ENCODE data around the gene VAT1L.
A peak's percentile ranks its signal among the peaks of the same experiment; 100 is the strongest.

Gene VAT1L

DNA sequence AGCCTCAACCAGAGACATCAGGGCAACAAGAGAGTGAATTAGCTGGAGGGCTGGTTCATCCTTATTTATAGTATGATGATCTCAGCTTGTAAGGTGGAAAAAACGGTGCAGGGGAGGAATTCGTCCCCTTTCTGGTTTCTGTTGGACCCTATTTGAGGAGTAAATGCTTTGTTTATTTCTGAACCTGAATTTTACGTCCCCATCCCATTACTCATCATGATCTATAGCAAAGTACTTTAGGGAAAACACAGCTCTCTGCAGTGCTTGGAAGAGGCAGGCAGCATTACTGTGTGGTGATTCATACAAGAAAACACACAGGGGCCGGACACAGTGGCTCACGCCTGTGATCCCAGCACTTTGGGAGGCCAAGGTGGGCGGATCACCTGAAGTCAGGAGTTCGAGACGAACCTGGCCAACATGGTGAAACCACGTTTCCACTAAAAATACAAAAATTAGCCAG, 8.0 kb upstream of the VAT1L start:
- DNase-seq (ENCODE audit: low read depth) = peak; percentile 74
- no peak overlapping the region for H3K4me3 ChIP-seq (replicated peaks; ENCODE audit: low read depth, low read length)
- TF ChIP-seq, protein P1, sequence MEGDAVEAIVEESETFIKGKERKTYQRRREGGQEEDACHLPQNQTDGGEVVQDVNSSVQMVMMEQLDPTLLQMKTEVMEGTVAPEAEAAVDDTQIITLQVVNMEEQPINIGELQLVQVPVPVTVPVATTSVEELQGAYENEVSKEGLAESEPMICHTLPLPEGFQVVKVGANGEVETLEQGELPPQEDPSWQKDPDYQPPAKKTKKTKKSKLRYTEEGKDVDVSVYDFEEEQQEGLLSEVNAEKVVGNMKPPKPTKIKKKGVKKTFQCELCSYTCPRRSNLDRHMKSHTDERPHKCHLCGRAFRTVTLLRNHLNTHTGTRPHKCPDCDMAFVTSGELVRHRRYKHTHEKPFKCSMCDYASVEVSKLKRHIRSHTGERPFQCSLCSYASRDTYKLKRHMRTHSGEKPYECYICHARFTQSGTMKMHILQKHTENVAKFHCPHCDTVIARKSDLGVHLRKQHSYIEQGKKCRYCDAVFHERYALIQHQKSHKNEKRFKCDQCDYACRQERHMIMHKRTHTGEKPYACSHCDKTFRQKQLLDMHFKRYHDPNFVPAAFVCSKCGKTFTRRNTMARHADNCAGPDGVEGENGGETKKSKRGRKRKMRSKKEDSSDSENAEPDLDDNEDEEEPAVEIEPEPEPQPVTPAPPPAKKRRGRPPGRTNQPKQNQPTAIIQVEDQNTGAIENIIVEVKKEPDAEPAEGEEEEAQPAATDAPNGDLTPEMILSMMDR (IDR thresholded peaks at IDR 0.05; ENCODE audit: low read length, missing control alignments) = no peak

DNA sequence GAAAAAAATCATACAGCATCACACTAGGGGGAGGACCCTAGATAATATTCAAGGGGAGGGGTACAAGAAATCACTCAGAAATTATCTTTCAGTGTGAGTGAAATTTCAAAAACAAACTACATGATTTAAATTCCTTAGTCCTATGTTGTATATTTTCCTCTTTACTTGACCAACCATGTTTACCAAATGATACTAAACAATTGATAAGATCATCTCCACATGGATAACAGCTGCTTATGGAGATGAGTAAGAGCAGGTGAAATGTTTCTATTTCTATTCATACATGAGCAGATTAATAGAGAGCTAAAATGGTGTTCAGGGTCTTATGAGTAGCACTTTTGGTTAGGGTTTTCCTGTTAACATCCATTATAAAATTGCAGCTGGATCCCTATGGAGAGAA, 7.3 kb upstream of the VAT1L start:
- TF ChIP-seq, protein P1 (IDR thresholded peaks at IDR 0.05; ENCODE audit: low read length, missing control alignments) = no peak
- DNase-seq (ENCODE audit: low read depth) = no peak
- H3K4me3 ChIP-seq (replicated peaks; ENCODE audit: low read depth, low read length) = no peak overlapping the region

DNA sequence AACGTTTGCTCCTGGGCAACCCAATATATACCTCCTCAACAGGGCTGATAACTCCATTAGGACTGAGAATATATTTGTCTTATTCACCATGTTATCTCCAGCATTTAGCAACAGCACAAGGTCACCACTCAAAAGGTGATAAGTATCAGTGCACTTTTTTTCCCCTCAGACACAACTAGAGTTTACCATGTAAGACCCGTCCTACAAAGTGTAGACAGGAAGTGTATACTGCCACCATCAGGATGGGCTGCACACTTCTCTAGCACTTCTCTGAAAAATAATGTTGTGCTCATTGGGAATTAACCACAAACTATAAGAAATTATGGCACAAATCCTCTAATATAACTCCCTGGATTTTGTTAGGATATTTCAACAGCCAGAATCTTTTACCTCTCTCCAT, 5.7 kb upstream of the VAT1L start:
- no peak overlapping the region for H3K4me3 ChIP-seq (replicated peaks; ENCODE audit: low read depth, low read length)
- TF ChIP-seq, protein P1 (IDR thresholded peaks at IDR 0.05; ENCODE audit: low read length, missing control alignments) = peak; percentile 31
- DNase-seq (ENCODE audit: low read depth) = no peak

DNA sequence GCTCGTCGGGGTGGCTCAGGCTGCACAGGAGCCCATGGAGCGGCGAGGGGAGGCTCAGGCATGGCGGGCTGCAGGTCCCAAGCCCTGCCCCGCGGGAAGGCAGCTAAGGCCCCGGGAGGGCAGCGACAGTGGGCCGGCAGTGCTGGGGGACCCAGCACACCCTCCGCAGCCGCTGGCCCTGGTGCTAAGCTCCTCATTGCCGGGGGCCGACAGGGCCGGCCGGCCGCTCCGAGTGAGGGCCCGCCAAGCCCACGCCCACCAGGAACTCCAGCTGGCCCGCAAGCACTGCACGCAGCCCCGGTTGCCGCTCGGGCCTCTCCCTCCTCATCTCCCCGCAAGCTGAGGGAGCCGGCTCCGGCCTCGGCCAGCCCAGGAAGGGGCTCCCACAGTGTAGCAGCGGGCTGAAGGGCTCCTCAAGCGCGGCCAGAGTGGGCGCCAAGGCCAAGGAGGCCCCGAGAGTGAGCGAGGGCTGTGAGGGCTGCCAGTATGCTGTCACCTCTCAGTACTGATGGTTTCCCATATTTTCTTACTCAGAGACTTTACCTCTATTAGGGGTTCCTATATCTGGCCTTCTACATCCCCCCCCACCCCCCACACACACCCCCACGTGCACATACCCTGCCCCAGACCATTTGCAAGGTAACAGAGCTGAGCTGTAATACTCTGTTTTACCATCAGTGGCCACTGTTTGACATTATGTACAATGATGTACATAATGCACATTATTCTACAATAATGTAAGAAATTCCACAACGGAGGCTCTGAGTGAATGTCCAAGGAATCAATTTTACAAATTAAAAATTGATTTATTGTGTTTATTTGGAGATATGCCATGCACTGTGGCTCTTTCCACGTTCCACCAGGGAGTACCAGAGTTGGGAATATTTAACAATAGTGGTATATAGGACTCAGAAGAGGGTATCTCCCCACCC, 3.7 kb upstream of the VAT1L start:
- TF ChIP-seq, protein P1 (IDR thresholded peaks at IDR 0.05; ENCODE audit: low read length, missing control alignments) = peak; percentile 15
- no peak for DNase-seq (ENCODE audit: low read depth)

DNA sequence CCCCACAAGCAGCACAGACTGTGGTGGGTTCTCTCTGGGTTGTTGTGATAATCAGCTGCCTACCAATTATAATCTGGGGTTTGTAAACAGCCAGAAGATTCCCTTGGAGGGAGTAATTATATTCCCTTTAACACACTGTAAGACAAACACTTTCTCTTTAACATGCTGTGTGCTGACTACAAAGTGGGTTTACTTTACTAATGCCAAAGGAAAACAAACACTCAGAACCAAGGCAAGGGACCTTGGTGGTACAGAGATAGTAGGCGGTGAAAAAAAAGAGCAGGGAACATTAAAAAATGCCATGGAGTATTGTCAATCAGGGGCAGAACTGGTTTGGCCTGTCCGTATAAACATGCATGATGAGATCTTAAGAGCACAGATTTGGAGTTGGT, 3.0 kb upstream of the VAT1L start:
- no peak overlapping the region for H3K4me3 ChIP-seq (replicated peaks; ENCODE audit: low read depth, low read length)
- TF ChIP-seq, protein P1 (IDR thresholded peaks at IDR 0.05; ENCODE audit: low read length, missing control alignments) = no peak
- DNase-seq (ENCODE audit: low read depth) = no peak

More for the DNA sequence above, 3.7 kb upstream of the VAT1L start:
- H3K4me3 ChIP-seq (replicated peaks; ENCODE audit: low read depth, low read length) = no peak overlapping the region

DNA sequence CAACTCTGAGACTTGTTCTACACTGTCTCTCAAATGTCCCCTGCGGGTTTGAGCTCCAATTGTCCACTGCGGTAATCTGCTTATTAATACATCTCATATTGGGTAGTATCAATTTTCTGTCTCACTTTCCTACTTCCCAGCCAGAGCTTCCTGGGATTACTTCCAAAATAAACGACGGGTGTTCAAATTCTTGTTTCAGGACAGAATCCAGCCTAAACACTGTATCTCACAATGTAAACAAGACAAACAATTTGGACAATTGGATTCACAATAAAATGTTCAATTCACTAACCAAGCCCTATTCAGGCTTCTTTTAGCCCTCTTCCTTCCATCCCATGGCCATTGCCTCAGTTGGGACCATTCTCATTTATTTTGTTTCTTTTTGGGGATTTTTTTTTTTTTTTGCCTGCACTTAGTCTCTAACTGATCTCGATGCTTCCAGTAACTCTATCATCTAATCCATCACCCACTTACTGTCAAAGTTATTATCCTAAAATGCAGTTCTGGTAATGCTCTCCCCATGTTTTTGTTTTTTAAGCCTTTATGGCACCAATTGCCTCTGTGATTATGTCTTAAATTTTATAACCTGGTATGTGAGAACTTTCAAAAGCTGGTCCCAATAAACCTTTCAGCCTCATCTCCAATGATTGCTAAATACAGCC, 2.0 kb upstream of the VAT1L start:
- H3K4me3 ChIP-seq (replicated peaks; ENCODE audit: low read depth, low read length) = no peak overlapping the region
- DNase-seq (ENCODE audit: low read depth) = no peak
- TF ChIP-seq, protein P1 (IDR thresholded peaks at IDR 0.05; ENCODE audit: low read length, missing control alignments) = no peak

Measured in fibroblast of pulmonary artery (primary cell).